DMS53 (cell line): ENCODE results near the gene PRKN.
A peak's percentile ranks its signal among the peaks of the same experiment; 100 is the strongest.

Source experiments
- DNase-seq: peaks from one replicate; lab custom pipeline; 2025; lab: John Stamatoyannopoulos, UW

Gene PRKN

DNA sequence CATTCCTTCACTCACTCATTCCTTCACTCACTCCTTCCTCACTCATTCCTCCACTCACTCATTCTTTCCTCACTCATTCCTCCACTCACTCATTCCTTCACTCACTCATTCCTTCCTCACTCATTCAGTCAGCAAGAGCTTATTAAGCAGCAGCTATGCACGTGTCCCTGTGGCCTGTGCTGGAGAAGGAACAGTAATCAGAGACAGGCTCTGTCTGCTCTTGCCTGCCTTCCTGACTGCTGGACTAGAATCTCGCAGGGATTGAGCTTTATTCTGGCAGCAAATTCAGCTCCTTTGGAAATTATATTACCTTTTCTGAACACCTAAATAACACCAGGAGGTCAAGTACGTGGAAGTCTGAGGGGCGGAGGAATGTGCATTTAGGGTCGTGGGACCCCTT is 1314.8 kb downstream of the PRKN start:
- no peak for DNase-seq

DNA sequence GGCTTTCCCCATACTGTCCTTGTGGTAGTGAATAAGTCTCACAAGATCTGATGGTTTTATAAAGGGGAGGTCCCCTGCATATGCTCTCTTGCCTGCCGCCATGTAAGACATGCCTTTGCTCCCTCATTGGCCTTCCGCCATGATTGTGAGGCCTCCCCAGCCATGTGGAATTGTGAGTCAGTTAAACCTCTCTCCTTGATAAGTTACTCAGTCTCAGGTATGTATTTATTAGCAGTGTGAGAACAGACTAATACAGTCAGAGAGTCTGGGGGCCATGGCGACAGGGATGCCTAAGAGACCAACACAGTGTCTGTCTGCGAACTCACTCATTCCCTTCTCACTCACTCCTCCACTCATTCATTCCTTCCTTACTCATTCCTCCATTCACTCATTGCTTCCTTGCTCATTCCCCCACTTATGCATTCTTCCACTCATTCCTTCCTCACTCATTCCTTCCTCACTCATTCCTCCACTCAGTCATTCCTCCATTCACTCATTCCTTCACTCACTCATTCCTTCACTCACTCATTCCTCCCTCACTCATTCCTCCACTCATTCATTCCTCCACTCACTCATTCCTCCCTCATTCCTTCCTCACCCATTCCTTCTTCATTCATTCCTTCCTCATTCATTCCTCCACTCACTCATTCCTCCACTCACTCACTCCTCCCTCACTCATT is 1316.2 kb downstream of the PRKN start:
- DNase-seq: peak; percentile 34

DNA sequence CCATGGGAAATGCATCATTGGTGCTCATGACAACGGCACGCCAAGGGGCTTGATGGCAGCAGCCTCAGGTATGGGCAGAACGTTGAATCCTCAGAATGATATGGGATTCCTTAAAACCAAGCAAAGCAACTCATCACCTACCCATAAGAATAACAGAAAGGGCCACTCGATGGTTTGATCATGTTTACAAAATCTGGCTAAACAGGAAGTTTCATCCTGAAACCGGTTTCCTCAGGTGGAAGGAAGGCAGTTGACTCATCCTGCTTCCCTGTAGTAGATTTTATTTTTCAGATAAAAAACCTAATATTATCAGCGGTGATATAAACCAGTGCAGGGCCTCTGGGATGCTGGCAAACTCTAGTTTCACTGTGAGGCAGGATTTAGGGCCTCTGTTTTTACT is 1316.8 kb downstream of the PRKN start:
- DNase-seq: peak; percentile 47

DNA sequence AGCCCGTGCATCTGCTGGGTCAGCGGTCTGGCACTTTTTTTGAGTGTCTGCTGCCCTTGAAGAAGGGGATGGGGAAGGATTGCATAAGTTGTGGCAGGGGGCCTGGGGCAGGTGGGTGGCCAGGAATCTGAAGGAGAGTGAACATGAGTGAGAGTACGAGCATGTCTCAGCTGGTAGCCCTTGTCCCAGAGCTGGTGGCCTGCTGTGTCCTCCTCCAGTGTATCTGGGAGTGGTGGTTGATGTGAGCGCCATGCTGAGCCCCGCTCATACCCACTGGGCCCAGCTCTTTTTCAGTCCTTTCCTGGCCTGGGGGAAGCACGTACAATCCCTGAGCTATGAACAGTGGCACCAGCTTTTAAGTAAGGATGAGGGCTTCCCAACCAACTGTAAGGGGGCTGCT is 1317.5 kb downstream of the PRKN start:
- no peak for DNase-seq

DNA sequence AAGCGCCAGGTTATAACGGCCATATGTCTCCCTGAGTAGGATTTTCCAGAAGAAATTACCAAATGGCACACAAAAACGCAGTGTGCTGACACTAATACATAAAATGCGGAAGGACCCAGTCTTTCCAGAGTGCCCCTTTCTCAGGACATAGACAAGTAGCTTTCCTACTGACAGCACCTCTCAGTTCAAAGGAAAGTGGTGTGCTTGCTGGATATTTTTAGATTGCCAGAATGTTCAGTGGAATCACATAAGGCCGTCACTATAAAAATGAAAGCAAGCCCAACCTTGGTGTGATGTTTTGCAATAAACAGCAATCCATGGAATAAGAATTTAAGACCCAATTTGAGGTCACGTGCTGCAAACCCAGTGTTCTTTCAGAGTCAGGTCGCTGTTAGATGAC is 1318.2 kb downstream of the PRKN start:
- no peak for DNase-seq

DNA sequence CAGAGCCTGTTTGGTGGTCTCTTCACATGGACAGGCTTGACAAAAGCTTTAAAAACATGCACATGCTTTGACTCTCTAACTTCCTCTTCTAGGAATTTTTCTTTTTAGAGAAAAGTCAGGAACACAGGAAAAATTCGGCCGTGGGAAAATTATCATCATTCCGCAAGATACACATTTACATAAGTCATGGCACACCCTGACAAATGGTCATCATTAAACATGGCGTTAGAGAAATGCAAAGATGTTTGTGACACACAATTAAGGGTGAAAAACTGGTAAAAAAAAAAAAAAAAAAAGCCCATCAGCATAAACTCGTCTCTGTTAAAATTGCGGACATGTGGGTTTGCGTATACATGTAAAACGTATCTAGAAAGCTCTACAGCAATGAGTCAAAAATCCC is 1319.5 kb downstream of the PRKN start:
- no peak for DNase-seq

DNA sequence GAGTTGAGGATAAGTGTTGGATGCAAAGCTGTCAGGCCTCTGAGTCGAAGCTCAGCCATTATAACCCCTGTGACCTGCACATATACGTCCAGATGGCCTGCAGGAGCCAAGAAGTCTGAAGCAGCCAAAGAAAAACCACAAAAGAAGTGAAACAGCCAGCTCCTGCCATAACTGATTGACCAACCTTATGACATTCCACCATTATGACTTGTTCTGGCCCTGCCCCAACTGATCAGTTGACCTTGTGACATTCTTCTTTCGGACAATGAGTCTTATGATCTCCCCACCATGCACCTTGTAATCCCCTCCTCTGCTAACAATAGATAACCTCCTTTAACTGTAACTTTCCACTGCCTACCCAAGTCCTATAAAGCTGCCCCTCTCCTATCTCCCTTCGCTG is 1320.0 kb downstream of the PRKN start:
- no peak for DNase-seq

DNA sequence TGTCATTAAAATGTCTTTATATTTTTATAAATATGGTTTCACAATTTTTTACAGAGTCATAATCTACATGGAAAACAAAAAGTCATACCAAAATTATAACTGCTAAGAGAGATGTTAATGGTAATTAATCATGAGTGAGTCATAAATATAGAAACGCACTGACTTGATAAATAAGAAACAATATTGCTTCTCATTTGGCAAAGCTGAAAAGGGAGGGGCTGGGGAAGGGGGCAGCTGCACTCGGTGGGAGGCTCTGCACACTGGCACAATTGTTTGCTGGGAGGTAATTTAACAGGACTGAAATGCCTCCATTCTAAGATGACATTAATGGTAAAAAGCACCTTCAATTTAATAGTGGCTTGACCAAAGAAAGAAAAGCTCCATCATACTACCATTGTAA is 1320.5 kb downstream of the PRKN start:
- DNase-seq: no peak

DNA sequence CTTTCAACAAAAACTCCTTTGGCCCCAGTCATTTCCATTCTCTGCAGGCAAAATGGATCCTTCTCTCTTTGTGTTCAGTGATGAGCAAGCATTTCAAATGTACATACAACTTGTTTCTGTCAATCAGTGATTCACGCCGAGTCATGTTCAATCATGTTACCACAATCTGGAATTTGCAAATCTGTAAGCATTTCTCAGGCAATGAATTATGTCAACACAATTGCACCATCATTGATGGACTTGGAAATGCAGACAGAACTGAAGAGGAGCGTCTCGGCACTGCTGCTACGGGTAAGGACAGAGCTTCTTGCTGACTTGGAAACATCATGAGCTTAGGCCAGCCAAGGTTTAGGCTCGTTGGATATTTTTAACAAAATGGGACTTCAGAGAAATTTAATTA is 1320.9 kb downstream of the PRKN start:
- DNase-seq: peak; percentile 2

DNA sequence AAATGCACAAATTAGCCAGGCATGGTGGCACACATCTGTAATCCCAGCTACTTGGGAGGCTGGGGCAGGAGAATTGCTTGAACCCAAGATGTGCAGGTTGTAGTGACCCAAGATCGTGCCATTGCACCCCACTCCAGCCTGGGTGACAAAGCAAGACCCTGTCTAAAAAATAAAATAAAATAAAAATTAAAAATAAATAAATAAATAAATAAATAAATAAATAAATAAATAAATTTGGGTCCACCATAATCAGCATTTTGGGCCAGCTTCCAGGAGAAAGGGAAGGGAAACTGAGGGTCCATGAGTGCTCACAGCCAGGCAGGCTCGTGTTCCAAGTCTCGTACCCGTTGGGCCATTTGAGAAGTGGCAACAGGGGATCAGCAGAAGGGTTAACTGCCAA is 1322.1 kb downstream of the PRKN start:
- no peak for DNase-seq

DNA sequence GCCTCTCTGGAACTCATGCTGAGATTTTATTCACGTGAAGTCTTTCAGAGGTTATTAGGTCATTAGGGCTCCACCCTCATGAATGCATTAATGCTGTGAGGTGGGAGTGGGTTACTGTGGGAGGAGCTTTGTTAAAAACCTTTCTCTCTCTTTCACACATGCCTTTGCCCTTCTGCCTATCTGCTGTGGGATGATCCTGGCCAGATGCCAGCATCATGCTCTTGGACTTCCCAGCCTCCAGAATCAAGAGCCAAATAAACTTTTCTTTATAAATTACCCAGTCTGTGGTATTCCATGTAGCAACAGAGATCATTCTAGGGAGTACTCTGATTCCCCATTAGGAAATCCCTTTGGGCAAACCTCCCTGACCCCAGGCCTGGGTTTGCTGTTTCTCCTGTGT is 1323.8 kb downstream of the PRKN start:
- DNase-seq: no peak

DNA sequence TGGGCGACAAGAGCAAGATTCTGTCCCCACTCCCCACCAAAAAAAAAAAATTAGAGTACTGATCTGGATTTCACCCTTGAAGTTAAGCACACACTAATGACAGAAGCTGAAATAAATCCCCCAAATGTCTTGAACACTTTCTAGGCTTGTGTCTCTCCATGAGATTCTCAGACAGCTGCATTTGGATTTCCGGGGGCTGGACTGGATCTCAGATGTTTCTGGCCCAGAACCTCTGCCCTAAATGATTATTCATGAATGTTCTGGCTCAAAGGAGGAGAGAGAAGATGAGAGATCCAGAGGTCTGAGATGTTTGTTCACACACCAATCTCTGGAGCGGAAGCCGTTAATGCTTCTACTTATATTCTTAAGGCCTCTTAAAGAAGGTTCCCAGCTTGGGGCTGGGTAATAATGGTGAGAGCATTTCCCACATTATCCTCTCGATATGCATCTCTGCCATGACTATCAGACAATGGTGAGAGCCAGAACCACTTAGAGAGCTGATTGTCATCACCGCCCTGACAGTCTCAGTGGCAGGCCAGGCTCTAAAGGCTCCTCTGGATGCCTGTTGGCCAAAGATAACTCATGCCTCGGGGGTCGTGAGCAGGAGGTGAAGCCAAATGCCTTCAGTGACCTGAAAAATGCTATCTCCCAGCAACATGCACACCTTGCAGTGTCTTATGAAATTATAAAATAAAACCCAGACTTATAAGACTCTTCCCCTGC is 1325.8 kb downstream of the PRKN start:
- no peak for DNase-seq

DNA sequence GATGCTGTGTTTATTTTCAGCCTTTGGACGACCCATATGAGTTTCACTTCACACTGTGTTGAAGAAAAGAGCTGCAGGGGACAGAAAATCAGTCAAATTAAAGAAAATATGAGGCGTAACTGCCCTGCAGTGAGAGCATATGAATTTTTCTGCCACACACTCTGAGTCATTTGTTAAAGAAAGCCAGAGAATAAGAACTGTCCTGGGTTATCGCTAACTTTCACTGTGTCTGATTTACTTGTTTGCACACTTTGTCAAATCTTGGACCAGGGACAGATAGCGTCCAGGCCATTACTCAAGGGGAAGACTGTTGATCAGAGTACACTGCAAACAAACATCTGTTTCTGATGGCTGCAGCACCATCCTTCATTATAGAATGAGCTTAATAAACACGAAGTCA is 1326.9 kb downstream of the PRKN start:
- no peak for DNase-seq

DNA sequence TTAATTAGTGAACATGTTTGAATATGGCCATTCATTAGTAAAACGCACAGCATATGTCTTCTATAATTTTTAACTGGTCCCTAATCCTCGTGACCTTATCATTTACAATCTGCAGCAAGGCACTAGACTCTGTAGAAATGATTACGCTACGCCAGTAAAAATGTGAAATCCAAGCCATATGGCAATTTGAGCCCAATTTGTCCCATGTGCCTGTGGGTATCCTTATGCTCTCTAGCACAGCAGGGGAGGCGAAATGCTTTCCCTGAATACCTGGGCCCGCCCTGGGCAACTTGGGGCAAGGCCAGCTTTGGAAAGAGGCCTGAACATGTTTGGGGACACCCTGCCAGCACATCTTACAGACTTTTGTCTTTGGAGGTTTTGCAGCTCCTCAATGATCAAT is 1331.0 kb downstream of the PRKN start:
- DNase-seq: no peak

DNA sequence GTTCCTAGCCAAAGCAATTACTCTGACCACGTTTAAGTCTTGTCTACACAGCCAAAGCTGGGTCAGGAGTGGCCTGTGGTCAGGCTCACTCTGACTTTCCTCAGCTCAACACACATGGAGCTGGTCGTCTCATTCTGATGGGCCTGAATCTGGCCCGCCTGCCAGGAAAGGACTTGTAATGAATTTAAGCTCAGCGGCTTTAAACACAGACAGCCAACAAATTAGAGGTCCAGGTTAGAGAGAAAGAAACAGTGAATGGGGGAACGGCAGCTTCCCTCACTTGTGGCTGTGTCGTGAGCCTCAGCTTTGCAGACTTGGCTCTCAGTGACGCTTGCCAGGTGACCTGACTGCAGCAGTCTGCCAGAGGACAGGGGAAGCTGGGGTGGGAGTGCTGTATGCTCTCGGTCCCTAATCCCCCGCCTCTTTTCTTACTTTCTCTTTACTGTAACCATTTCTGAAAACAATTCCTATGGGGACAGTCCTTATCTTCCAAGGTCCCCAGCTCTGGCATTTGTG is 1331.8 kb downstream of the PRKN start:
- DNase-seq: no peak

DNA sequence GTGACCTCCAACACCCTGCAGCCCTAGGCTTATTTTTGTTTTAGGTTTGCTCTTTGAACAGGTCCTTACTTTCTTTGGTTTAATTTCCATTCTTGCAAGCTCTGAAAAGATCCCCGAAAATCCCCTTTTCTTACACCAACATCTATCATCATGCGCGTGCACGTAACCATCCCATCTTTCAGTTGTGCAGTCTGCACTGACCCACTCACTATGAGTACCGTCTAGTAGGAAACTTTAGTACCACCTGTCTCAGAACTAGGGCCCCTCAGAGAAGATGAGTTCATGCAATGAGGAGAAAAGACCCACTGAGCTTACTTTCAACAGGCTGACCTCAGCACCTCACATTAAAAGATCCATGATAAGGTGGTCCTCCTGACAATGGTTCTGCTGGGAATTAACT is 1333.1 kb downstream of the PRKN start:
- no peak for DNase-seq

DNA sequence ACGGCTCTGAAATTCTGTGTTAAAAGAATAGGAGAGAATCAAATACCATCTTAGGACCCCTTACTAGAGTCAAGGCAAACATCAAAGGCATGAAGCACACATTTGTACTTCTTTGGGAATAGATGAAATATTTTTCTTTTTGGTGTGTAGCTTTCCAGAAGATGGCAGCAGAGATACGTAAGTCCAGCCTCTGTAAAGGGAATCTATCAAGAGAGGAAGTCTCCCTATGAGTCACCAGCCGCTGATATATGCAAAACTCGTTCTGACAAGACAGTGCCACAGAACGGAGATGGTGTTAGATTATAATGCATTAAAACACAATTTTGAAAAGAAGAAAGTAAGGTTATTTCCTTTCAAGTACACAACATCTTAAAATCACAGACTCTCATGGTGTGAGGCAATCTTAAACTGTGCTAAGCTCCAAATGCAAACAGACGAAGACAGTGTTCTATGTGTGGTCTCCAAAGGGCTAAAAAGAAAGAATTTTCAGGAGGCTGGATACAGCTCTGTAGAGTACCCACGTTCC is 1333.7 kb downstream of the PRKN start:
- DNase-seq: peak; percentile 88

DNA sequence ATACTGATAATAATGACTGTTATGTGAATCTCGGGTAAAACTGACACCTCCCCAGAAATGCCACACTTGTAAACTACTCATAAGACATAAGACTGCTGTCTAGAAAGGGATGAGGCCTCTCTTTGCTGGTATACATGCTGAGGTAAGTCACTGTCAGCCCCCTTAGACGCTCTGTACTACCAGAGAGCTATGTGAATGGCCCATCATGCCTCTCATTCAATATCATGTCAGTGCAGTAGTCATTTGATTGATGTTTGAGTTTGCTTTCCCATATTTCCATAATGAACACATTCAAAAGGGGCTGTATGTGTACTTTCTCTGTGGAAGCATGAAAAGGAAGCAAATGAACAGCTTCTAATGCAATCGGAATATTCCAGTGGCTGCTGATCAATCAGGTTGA is 1334.3 kb downstream of the PRKN start:
- no peak for DNase-seq

DNA sequence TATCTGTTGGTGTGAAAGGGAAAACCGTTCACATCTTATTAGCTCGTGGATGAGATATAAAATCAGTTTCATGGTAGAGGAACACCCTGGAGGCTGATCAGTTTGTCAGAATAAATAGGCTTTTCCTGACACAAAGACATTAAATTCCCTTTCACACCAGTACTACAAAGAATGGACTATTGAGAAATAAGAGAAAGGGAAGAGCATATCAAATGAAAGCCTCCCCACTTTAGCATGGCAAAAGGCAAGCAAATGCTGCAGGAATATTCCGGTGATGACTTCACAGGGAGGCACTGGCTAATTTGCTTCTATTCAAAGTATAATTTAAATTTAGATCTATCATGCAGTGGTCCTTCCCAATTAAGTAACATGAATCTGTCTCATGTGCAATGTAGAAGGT is 1337.8 kb downstream of the PRKN start:
- no peak for DNase-seq

DNA sequence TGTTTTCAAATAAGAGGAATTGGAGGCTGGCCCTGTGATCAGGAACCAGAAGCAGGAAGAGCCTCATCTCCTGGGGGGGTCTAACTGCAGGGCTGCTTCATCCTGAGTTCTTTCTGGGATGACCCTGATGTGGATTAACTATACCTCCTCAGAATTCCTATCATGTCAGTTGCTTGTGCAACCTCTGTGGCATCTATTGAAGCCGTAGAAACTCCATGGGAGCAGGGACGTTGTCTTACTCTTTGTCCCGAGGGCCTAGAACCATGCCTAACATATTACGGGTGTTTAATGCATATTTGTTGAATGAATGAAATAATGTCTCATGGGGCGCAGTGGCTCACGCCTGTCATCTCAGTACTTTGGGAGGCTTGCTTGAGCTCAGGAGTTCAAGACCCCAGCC is 1343.6 kb downstream of the PRKN start:
- no peak for DNase-seq

DNA sequence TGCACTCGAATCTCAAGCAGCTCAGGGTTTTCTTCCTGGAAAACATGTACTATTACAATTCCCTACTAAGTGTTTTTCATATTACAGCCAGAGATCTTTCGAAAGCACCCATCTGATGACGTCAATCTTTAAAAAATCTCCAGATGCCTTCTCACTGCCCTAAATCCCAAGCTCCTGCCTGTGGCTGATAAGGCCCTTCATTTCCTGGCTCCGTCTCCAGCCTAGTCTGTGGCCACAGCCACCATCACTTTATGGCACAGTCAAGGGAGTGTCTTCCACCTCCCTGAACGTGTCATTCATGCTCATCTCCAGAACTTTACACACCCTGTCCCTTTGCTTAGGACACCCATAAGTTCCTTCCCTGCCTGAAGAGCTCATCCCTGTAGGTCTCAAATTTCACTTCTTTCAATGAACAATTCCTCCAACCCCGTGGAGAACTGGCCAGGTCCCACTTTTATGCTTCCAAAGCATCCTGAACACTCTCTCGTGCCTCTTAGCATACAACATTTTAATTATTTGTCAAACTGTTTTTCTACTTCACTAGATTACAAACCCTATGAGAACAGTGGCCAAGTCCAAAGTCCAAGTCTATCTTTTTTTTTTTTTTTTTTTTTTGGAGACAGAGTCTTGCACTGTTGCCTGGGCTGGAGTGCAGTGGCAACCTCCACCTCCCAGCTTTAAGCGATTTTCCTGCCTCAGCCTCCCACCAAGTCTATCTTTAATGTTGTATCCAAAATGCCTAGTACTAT is 1347.6 kb downstream of the PRKN start:
- DNase-seq: no peak

DNA sequence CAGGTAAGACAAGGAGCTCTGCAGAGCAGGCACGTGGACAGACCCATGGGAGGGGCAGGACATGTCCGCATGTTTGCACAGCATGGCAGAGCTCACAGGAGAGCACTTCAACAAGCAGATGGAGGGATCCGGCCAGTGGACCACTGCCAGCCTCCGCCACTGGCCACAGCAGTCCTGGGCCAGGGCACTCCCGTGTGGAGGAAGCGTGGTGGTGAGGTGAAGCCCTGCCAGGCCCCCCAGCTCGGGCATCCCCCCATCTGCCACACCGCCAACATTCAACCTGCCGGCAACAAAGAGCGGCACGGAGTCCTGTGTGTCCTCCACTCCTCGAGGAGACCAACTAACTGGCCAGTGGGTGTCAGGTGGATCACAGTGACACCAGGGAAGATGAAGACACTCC is 1349.5 kb downstream of the PRKN start:
- no peak for DNase-seq

DNA sequence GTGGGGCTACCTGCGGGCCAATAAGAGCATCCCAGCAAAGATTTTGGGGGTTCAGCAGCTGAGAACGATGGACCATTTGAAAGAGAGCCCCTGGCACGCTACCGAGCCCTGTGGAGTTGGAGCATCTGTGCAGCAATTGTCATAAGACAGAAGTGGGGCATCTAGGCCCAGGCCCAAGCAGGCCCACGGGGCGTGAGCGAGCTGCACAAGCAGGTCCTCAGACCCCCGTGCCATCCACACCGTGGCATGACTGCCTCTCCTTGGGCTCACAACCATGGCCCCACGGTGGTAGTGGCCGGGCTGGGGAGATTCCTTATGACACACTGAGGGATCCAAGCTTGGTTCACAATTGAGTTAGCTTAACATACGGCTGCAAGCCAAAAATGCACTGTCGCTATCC is 1350.5 kb downstream of the PRKN start:
- no peak for DNase-seq
